ENCODE measurements around the gene DUSP18. TPM values are rescaled to one million over a fixed set of nuclear protein-coding genes. Genes with fewer than 3 reads are reported as not detected.

The DUSP18 gene
- total and polyA plus RNA-seq, 9 donors, result 3.3 to 18.5 (median 5.7) TPM

DNA sequence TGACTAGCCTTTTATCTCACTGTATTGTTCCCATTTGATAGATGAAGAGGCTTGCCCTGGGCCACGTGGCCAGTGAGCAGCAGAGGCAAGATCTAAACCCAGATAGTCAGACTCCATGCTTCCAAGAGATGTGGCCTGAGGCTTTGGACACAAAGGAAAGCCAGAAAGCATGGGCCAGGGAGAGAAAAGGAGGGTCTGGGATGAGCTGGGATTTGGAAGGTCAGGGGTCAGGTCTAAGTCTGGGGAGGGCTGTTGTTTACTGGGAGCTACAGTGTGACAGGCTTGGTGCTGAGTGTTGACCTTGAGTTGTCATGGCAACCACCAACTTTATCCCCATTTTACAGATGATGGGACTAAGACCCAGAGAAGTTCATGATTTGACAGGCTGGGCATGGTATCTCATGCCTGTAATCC is 30.0 kb downstream of the DUSP18 start:
- intact Hi-C loops (cut with DNase I), result loop anchor here in 3 of 4 donors (10.0 kb wide), 4 partner anchors 57 to 507 kb away; partner anchors contain the start of genes OSBP2 (in 1 of the 3) and PLA2G3 (in 1 of the 3)
- no peak overlapping the region for H3K4me3 ChIP-seq
- WGBS, 3 donors, result 56 to 75% (median 65%) methylated on average over 1 of the region's 1 CpG
- TF ChIP-seq, protein P1, sequence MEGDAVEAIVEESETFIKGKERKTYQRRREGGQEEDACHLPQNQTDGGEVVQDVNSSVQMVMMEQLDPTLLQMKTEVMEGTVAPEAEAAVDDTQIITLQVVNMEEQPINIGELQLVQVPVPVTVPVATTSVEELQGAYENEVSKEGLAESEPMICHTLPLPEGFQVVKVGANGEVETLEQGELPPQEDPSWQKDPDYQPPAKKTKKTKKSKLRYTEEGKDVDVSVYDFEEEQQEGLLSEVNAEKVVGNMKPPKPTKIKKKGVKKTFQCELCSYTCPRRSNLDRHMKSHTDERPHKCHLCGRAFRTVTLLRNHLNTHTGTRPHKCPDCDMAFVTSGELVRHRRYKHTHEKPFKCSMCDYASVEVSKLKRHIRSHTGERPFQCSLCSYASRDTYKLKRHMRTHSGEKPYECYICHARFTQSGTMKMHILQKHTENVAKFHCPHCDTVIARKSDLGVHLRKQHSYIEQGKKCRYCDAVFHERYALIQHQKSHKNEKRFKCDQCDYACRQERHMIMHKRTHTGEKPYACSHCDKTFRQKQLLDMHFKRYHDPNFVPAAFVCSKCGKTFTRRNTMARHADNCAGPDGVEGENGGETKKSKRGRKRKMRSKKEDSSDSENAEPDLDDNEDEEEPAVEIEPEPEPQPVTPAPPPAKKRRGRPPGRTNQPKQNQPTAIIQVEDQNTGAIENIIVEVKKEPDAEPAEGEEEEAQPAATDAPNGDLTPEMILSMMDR (IDR thresholded peaks at IDR 0.05), result no peak
- no peak for TF ChIP-seq EP300 (IDR thresholded peaks at IDR 0.05)
- TF ChIP-seq POLR2A (IDR thresholded peaks at IDR 0.05), result no peak
- H3K4me1 ChIP-seq (ENCODE audit: insufficient read depth), result peaks cover 15% of the 10 kb centered on the region
- no peaks in the 10 kb centered on the region for H3K9me3 ChIP-seq
- DNase-seq, result no peak
- H3K36me3 ChIP-seq, result no peaks in the 10 kb centered on the region
- H3K27ac ChIP-seq, result no peak overlapping the region
- no peaks in the 10 kb centered on the region for H3K27me3 ChIP-seq

DNA sequence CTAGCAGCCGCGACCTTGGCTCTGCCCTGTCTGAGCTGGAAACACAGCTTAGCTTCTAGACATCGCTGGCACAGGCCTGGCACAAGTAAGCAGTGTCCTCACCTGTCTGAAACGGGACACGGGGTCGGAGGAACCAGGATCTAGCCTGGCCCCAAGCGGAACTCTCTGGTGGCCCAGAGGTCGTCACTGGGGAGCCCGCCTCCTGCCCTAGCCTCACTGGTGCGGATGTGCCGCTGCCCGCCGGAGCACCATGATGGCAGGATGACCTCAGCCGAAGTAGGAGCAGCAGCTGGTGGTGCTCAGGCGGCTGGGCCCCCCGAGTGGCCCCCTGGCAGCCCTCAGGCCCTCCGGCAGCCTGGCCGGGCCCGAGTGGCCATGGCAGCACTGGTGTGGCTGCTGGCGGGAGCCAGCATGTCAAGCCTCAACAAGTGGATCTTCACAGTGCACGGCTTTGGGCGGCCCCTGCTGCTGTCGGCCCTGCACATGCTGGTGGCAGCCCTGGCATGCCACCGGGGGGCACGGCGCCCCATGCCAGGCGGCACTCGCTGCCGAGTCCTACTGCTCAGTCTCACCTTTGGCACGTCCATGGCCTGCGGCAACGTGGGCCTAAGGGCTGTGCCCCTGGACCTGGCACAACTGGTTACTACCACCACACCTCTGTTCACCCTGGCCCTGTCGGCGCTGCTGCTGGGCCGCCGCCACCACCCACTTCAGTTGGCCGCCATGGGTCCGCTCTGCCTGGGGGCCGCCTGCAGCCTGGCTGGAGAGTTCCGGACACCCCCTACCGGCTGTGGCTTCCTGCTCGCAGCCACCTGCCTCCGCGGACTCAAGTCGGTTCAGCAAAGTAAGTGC is 31.2 kb downstream of the DUSP18 start:
- 35 to 50% (median 36%) methylated on average over 39 to 45 of the region's 45 CpGs for WGBS, 3 donors
- DNase-seq, result peak; percentile 28 to 55 (median 44)

DNA sequence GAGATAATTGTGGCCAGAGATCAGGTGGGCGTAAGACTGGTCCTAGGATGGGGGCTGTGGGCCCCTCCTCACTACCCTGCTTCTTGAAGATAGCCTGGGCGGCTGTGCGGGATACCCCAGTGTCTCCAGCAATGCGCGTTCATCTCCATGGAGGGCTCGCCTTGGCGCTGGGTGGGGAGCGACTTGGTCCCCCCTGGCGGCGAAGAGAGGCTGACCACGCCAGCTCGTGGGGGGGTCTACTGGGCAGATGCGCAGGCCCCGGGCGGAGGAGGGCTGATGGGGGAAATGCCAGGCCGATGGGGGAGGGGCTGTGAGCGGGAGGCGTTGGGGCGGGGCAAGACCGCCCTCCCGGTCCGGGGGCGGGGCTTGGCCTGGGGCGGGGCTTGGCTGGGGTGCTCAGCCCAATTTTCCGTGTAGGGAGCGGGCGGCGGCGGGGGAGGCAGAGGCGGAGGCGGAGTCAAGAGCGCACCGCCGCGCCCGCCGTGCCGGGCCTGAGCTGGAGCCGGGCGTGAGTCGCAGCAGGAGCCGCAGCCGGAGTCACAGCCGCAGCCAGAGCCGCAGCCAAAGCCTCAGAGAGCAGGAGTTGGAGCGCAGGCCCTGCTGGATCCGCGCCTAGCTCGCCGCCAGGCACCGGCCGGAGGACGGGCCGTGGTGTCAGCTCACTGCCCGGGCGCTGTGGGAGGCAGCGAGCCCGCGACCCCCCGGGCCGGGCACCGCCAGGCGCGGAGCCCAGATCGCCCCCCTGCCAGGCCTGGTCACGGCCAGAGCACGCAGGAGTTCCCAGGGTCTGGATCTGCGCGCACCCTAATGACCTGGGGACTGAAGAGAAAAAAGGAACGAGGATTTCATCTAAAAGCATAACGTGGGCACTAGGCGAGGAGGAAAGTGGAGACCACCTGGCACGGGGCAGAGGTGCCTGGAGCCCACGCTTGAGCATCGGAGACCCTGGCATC is 32.1 kb downstream of the DUSP18 start, which contains the start of gene SLC35E4:
Gene SLC35E4 (plus strand): TSS at position 509 of the 953 bp plus-strand sequence. CDS start 670 bp downstream, outside the sequence.
- Histone ChIP-seq H3K27ac (peak within 1 kb of the TSS; percentile 83 to 94), H3K36me3 (no peaks in the 10 kb centered on the region), H3K27me3 (no peaks in the 10 kb centered on the region), H3K9me3 (no peaks in the 10 kb centered on the region), H3K4me1 (ENCODE audit: insufficient read depth) (peaks cover 15% of the 10 kb centered on the region), H3K4me3 (peak within 1 kb of the TSS; percentile 81)
- peak; percentile 98 to 99 (median 98) for DNase-seq
- TF ChIP-seq POLR2A (IDR thresholded peaks at IDR 0.05) (peak; percentile 13), EP300 (IDR thresholded peaks at IDR 0.05) (no peak)
- TF ChIP-seq, protein P1 (IDR thresholded peaks at IDR 0.05), result peak in 2 of 3 donors; percentile 54 to 62
- 0 to 1% (median 1%) methylated on average over 56 to 75 of the region's 75 CpGs for WGBS, 3 donors
- intact Hi-C loops (cut with DNase I), result loop anchor here in 3 of 4 donors (10.0 kb wide), 4 partner anchors 59 to 509 kb away; partner anchors contain the start of genes OSBP2 (in 1 of the 3) and PLA2G3 (in 1 of the 3)

More for the DNA sequence above, 31.2 kb downstream of the DUSP18 start:
- no peaks in the 10 kb centered on the region for H3K36me3 ChIP-seq
- H3K27me3 ChIP-seq, result no peaks in the 10 kb centered on the region
- no peak for TF ChIP-seq EP300 (IDR thresholded peaks at IDR 0.05)
- TF ChIP-seq, protein P1 (IDR thresholded peaks at IDR 0.05), result no peak
- H3K9me3 ChIP-seq, result no peaks in the 10 kb centered on the region
- H3K27ac ChIP-seq, result no peak overlapping the region
- intact Hi-C loops (cut with DNase I), result loop anchor here in 3 of 4 donors (10.0 kb wide), 4 partner anchors 58 to 508 kb away; partner anchors contain the start of genes OSBP2 (in 1 of the 3) and PLA2G3 (in 1 of the 3)
- H3K4me1 ChIP-seq (ENCODE audit: insufficient read depth), result peaks cover 15% of the 10 kb centered on the region
- H3K4me3 ChIP-seq, result peak overlapping the region; percentile 81

Measured in ovary (tissue), 9 donors.